ENCODE results near the gene NFE2L2.

Gene NFE2L2

DNA sequence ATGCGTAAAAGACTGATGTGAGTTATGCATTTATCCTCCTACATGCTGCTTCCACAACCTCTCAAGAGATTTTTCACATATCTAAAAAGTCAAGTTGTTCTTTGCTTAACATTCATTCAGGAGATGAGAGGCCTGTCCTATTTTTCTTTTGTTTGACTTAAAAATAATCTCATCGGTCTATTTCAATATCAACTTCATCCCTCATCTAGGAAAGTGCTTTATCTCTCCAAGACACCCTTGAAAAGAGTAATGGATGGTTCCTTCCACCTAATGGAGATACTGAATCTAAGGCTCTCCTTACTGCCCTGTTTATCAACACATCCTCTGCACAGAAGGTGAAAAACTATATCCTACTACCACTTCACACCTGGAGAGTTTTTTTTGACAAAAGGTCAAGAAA, 2.4 kb downstream of the NFE2L2 start:
- peak overlapping the region; percentile 91 for H3K4me3 ChIP-seq (ENCODE audit: low read depth, low read length)
- TF ChIP-seq, protein P1, sequence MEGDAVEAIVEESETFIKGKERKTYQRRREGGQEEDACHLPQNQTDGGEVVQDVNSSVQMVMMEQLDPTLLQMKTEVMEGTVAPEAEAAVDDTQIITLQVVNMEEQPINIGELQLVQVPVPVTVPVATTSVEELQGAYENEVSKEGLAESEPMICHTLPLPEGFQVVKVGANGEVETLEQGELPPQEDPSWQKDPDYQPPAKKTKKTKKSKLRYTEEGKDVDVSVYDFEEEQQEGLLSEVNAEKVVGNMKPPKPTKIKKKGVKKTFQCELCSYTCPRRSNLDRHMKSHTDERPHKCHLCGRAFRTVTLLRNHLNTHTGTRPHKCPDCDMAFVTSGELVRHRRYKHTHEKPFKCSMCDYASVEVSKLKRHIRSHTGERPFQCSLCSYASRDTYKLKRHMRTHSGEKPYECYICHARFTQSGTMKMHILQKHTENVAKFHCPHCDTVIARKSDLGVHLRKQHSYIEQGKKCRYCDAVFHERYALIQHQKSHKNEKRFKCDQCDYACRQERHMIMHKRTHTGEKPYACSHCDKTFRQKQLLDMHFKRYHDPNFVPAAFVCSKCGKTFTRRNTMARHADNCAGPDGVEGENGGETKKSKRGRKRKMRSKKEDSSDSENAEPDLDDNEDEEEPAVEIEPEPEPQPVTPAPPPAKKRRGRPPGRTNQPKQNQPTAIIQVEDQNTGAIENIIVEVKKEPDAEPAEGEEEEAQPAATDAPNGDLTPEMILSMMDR (IDR thresholded peaks at IDR 0.05; ENCODE audit: borderline replicate concordance, insufficient read depth, low read depth, low read length): no peak

DNA sequence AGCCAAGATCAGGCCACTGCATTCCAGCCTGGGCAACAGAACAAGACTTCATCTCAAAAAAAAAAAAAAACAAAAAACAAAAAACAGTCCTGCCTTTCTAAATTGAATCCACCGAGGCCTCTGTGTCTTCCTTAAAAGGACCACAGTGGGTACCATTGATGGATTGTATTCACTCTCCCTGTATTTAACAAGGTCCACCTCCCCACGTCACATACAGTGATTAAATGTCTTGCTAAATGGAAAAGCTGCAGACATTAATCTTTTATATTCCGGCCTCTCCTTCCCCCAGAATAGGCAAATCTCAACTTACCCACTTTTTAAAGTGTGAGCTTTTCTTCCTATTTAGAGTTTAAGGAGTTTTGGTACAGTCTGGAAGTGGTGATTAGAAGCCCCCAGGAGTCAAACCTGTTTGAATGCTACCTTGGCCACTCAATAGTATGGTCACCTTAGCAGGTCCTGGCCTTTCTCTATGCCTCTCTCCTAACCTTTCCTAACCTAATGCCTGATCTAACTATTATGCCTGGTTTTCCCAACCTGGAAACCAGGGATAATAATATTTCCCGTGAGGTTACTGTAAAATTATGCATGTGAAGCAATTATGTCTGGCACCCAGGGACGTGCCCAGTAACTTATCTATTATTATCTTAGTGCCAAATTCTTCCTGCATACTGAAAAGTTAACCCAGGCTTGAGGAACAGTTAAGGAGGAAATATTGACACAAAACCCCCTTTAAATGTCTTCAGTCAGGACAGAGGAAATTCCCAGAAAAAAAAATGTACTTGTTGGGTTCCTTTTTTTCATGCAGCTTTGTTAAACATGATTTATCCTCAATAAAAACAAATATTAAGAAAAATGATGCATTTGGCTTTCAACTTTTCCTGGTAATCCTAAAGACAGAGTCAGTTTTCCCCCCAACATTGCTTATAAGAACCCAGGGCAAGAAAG, 3.1 kb downstream of the NFE2L2 start:
- TF ChIP-seq, protein P1 (IDR thresholded peaks at IDR 0.05; ENCODE audit: borderline replicate concordance, insufficient read depth, low read depth, low read length): no peak
- peak overlapping the region; percentile 91 for H3K4me3 ChIP-seq (ENCODE audit: low read depth, low read length)

DNA sequence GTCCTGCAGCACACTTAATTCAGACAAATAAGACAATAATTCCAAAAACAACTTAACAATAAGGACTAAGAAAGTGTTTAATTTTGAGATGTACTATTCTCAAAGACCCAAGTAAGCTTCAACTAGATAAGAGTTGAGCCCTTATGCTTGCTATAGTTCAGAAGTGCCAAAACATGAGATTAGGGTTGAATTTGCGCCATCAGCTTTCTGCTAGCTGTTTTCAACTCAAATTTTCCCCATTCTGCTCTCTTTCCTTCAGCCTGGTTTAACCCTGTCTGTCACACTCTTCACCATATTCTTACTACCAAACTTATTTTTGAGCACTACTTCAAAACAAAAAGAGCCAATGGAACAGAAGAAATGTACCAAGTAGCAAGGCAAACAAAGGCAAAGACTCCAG, 4.1 kb downstream of the NFE2L2 start:
- H3K4me3 ChIP-seq (ENCODE audit: low read depth, low read length): no peak overlapping the region

DNA sequence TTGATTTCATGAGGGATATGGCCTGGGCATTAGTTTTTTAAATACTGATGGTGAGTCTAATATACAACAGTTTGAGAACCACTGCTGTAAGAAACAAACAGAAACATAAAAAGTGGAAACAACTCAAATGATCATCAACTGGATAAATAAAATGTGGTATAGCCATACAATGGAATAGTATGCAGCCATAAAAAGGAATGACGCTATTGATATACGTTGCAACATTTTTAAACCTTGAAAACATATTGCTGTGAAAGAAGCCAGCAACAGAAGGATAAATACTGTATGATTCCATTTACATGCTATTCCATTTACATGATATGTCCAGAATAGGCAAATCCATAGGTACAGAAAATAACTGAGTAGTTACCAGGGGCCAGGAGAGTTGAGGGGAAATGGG, 6.5 kb downstream of the NFE2L2 start:
- TF ChIP-seq, protein P1 (IDR thresholded peaks at IDR 0.05; ENCODE audit: borderline replicate concordance, insufficient read depth, low read depth, low read length): no peak
- H3K4me3 ChIP-seq (ENCODE audit: low read depth, low read length): no peak overlapping the region

More for the DNA sequence above, 4.1 kb downstream of the NFE2L2 start:
- TF ChIP-seq, protein P1 (IDR thresholded peaks at IDR 0.05; ENCODE audit: borderline replicate concordance, insufficient read depth, low read depth, low read length): no peak

DNA sequence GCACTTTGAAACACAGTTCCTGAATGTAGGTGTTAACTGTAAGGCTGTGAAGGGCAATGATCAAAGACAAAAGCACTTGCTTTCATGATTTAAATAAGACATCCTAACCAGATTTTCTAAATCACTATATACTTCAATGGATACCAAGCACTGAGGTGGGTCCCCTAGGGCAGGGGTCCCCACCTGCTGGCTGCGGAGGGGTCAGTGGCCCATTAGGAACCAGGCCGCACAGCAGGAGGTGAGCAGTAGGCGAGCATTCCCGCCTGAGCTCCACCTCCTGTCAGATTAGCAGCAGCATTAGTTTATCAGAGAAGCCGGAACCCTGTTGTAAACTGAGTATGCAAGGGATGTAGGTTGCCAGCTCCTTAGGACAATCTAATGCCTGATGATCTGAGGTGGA, 7.1 kb downstream of the NFE2L2 start:
- H3K4me3 ChIP-seq (ENCODE audit: low read depth, low read length): no peak overlapping the region
- TF ChIP-seq, protein P1 (IDR thresholded peaks at IDR 0.05; ENCODE audit: borderline replicate concordance, insufficient read depth, low read depth, low read length): no peak

DNA sequence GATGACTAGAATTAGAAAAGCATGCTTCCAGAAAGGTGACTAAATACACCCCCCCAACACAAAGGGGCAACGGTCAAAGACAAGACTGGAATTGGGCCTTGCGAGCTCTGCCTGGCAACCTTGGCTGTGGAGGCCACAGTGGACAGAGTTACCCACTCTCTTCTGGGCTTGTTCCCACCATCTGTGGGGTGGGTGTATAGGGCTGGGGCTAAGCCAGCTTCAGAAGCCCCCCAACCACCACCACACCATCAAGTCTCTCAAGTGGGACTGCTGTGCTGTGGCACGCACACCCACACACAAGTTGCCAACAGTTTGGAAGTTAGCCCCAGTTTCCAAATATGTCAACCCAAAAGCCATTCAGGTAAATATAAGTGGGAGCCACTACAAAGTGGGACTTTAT, 7.8 kb downstream of the NFE2L2 start:
- no peak overlapping the region for H3K4me3 ChIP-seq (ENCODE audit: low read depth, low read length)
- TF ChIP-seq, protein P1 (IDR thresholded peaks at IDR 0.05; ENCODE audit: borderline replicate concordance, insufficient read depth, low read depth, low read length): no peak

DNA sequence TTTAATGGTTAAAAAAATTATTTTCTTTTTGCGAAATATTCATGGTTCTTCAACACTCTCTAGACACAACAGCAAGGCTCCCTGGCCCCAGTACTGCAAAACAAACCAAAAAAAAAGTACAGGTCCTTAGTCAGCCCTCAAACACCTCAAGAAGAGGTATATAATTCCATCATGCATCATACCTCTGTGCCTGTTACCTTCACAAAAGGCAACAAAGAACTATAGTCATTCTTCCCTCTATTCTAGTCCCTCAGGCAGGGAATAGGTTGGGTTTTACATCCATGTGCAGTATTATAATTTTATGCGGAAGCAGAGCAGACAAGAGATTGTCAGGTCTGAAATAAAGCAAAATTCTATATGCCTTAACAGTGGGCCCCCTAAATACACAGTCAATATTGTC, 8.5 kb downstream of the NFE2L2 start:
- TF ChIP-seq, protein P1 (IDR thresholded peaks at IDR 0.05; ENCODE audit: borderline replicate concordance, insufficient read depth, low read depth, low read length): no peak
- H3K4me3 ChIP-seq (ENCODE audit: low read depth, low read length): no peak overlapping the region
